Calu3 (cell line): ENCODE results near the gene CCT4. TPM values are rescaled to one million over a fixed set of nuclear protein-coding genes. Genes with fewer than 3 reads are reported as not detected.

Experiments used
- BruUV-seq: library from RNA; stranded (reverse); fragments of 400-500 nt; replicated peaks from 2 replicates; lab custom pipeline; 2021; lab: Mats Ljungman, UMichigan
- CTCF ChIA-PET: fragments of 300-600 bp; sonication (Branson Sonifier 250); formaldehyde crosslinking; loops from one replicate; lab custom pipeline; 2022; ENCODE audit warnings: antibody characterized with exemption; lab: Charles Lee
- DNase-seq: peaks from one replicate; pipeline ENCODE4 v3.0.0; 2022
- H3K27ac Mint-ChIP-seq: one replicate; pipeline ENCODE4 v1.8.0; 2022; ENCODE audit warnings: mixed read lengths; ENCODE audit not compliant: unreplicated experiment
- H3K27me3 Mint-ChIP-seq: one replicate; pipeline ENCODE4 v1.8.0; 2022; ENCODE audit warnings: mixed read lengths; ENCODE audit not compliant: unreplicated experiment
- H3K36me3 Mint-ChIP-seq: one replicate; pipeline ENCODE4 v1.8.0; 2022; ENCODE audit warnings: mild to moderate bottlenecking, moderate library complexity, mixed read lengths; ENCODE audit not compliant: insufficient read depth, unreplicated experiment
- H3K4me1 Mint-ChIP-seq: one replicate; pipeline ENCODE4 v1.8.0; 2022; ENCODE audit warnings: mild to moderate bottlenecking, low read depth, mixed read lengths; ENCODE audit not compliant: unreplicated experiment
- H3K4me3 Mint-ChIP-seq: one replicate; pipeline ENCODE4 v1.8.0; 2022; ENCODE audit warnings: mild to moderate bottlenecking, low read depth, moderate library complexity, mixed read lengths; ENCODE audit not compliant: unreplicated experiment
- H3K9me3 Mint-ChIP-seq: one replicate; pipeline ENCODE4 v1.8.0; 2022; ENCODE audit warnings: low read depth, mixed read lengths; ENCODE audit not compliant: unreplicated experiment
- intact Hi-C: fragments of 100-400 bp; cut with micrococcal nuclease; formaldehyde crosslinking; loops from one replicate; pipeline ENCODE4 v1.10.0; 2022; ENCODE audit not compliant: unreplicated experiment
- total RNA-seq: library from RNA; stranded (reverse); gene quantifications from 2 replicates; pipeline ENCODE4 v1.2.3, GENCODE V29; 2022
- TF ChIP-seq, protein P1 (sequence below): fragments of 200-600 bp; IDR thresholded peaks from one replicate; pipeline ENCODE4 v1.8.0; 2022; ENCODE audit warnings: antibody characterized with exemption; ENCODE audit not compliant: unreplicated experiment

The CCT4 gene
- total RNA-seq, 1 experiment from 2014 or later: 236 TPM

DNA sequence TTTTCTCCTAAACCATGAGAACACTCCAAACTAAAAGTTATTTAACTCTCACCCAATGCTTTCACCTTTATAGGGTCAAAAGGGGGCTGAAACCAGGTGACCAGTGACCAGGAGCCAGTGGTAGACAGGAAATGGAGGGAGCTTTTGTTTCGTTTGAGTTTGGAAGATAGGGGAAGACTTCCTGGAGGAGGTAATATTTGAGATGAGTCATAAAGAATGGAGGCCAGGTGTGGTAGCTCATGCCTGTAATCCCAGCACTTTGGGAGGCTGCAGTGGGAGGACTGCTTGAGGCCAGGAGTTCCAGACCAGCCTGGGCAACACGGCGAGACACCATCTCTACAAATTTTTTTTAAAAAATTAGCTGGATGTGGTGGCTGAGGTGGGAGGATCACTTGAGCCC, 43.1 kb downstream of the CCT4 start:
- Mint-ChIP-seq H3K27ac (no peak overlapping the region), H3K4me3 (no peak overlapping the region), H3K4me1 (peaks cover 11% of the 10 kb centered on the region), H3K36me3 (peaks cover 5% of the 10 kb centered on the region), H3K27me3 (no peaks in the 10 kb centered on the region), H3K9me3 (no peaks in the 10 kb centered on the region)
- CTCF ChIA-PET: no interaction called here
- DNase-seq: no peak
- intact Hi-C loops: no loop called here
- TF ChIP-seq, protein P1, sequence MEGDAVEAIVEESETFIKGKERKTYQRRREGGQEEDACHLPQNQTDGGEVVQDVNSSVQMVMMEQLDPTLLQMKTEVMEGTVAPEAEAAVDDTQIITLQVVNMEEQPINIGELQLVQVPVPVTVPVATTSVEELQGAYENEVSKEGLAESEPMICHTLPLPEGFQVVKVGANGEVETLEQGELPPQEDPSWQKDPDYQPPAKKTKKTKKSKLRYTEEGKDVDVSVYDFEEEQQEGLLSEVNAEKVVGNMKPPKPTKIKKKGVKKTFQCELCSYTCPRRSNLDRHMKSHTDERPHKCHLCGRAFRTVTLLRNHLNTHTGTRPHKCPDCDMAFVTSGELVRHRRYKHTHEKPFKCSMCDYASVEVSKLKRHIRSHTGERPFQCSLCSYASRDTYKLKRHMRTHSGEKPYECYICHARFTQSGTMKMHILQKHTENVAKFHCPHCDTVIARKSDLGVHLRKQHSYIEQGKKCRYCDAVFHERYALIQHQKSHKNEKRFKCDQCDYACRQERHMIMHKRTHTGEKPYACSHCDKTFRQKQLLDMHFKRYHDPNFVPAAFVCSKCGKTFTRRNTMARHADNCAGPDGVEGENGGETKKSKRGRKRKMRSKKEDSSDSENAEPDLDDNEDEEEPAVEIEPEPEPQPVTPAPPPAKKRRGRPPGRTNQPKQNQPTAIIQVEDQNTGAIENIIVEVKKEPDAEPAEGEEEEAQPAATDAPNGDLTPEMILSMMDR: no peak
- no TSS peak for BruUV-seq

DNA sequence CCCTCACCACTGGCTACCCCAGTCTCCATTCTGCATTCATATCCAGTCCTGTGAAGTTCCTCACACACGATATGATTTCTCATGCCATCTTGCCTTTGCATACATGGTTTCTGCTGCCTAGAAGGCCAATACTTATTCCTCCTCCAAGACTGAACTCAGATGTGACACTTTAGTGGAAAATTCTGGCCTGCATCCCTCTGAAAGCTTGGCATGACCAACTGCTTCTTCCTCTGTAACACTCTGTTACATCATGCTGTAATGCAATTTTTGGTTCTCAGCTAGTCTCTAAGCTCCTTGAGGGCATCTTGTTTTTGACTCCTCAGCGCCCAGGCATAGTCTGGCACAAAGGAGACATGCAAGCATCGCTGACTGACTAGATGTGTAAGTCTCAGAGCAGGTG, 47.2 kb downstream of the CCT4 start:
- TF ChIP-seq, protein P1: no peak
- H3K27me3 Mint-ChIP-seq: no peaks in the 10 kb centered on the region
- no peak overlapping the region for H3K27ac Mint-ChIP-seq
- H3K4me1 Mint-ChIP-seq: peaks cover 11% of the 10 kb centered on the region
- peaks cover 5% of the 10 kb centered on the region for H3K36me3 Mint-ChIP-seq
- no TSS peak for BruUV-seq
- CTCF ChIA-PET: no interaction called here
- no peaks in the 10 kb centered on the region for H3K9me3 Mint-ChIP-seq
- intact Hi-C loops: no loop called here
- H3K4me3 Mint-ChIP-seq: no peak overlapping the region
- no peak for DNase-seq

DNA sequence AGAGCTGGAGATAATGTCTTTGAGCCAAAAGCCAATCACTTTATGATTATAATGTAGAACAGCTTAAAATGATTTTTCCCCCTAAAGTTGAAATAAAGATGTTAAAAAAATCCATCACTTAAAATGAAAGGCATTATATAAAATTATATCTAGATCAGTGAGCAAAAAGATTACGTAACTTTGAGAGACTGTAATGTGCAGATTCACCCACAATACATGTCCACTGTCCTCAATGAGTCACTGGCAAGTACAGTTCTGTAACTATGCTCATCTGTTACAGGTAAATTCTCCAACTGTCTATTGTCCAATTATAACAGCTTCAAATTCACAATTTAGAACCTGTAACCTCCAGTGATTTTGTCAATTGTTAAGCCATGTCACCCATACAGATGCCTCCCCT, 53.6 kb downstream of the CCT4 start:
- Mint-ChIP-seq H3K4me3 (no peak overlapping the region), H3K36me3 (no peaks in the 10 kb centered on the region), H3K4me1 (no peaks in the 10 kb centered on the region), H3K27ac (no peak overlapping the region), H3K9me3 (peaks cover 3% of the 10 kb centered on the region), H3K27me3 (no peaks in the 10 kb centered on the region)
- CTCF ChIA-PET: no interaction called here
- TF ChIP-seq, protein P1: no peak
- intact Hi-C loops: no loop called here
- no TSS peak for BruUV-seq
- no peak for DNase-seq

DNA sequence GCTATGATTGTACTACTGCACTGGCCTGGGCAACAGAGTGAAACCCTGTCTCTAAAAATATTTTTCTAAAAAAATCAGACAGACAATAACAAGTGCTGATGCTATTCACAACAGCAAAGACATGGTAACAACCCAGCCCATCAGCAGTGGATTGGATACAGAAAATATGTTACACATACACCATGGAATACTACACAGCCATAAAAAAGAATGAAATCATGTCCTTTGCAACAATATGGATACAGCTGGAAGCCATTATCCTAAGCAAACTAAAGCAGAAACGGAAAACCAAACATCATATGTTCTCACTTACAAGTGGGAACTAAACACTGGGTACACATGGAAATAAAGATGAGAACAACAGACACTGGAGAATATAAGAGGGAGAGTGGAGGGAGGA, 54.5 kb downstream of the CCT4 start:
- peaks cover 3% of the 10 kb centered on the region for H3K9me3 Mint-ChIP-seq
- H3K27ac Mint-ChIP-seq: no peak overlapping the region
- no peaks in the 10 kb centered on the region for H3K36me3 Mint-ChIP-seq
- TF ChIP-seq, protein P1: no peak
- DNase-seq: no peak
- H3K4me3 Mint-ChIP-seq: no peak overlapping the region
- H3K27me3 Mint-ChIP-seq: no peaks in the 10 kb centered on the region
- CTCF ChIA-PET: no interaction called here
- no TSS peak for BruUV-seq
- H3K4me1 Mint-ChIP-seq: no peaks in the 10 kb centered on the region
- intact Hi-C loops: no loop called here
